Fibroblast of skin of abdomen (primary cell): ENCODE measurements around the gene GBA3.

Source experiments
- DNase-seq: peaks from one replicate; pipeline ENCODE4 v3.0.0-alpha.2; 2013

Gene GBA3

GRCh38 chr4:22787753-22788375 is 95.1 kb downstream of the GBA3 start:
- no peak for DNase-seq

GRCh38 chr4:22790631-22791030 is 97.9 kb downstream of the GBA3 start:
- DNase-seq, result no peak

- DNase-seq, result no peak
These were observed 102.0 kb downstream of the GBA3 start for GRCh38 chr4:22794732-22795131.

- DNase-seq, result no peak
These were observed 108.7 kb downstream of the GBA3 start for GRCh38 chr4:22801391-22801790.

GRCh38 chr4:22802876-22803275 is 110.1 kb downstream of the GBA3 start:
- DNase-seq, result peak; percentile 63

- DNase-seq, result no peak
These were observed 110.8 kb downstream of the GBA3 start for GRCh38 chr4:22803512-22803911.

- DNase-seq, result no peak
These were observed 122.2 kb downstream of the GBA3 start for GRCh38 chr4:22814906-22815305.

GRCh38 chr4:22824091-22824490 is 131.4 kb downstream of the GBA3 start:
- DNase-seq, result no peak

GRCh38 chr4:22842360-22843018 is 149.8 kb downstream of the GBA3 start:
- DNase-seq, result no peak

GRCh38 chr4:22848332-22848731 is 155.6 kb downstream of the GBA3 start:
- DNase-seq, result no peak

- DNase-seq, result no peak
These were observed 157.3 kb downstream of the GBA3 start for GRCh38 chr4:22850055-22850454.

- DNase-seq, result no peak
These were observed 157.9 kb downstream of the GBA3 start for GRCh38 chr4:22850630-22851029.

- DNase-seq, result no peak
These were observed 164.7 kb downstream of the GBA3 start for GRCh38 chr4:22857411-22857810.

- no peak for DNase-seq
These were observed 166.6 kb downstream of the GBA3 start for GRCh38 chr4:22859318-22859717.
